Neural progenitor cell (in vitro differentiated cells): ENCODE data around the gene TUBB8. TPM values are rescaled to one million over a fixed set of nuclear protein-coding genes. Genes with fewer than 3 reads are reported as not detected.

Source experiments
- DNase-seq: peaks from one replicate; pipeline ENCODE4 v3.0.0-alpha.2; 2016; ENCODE audit warnings: low spot score
- H2AFZ ChIP-seq: fragments of 200-600 bp; sonication (generic); replicated peaks from 2 replicates; pipeline ENCODE4 v1.6.1; 2016; ENCODE audit warnings: antibody characterized with exemption
- H3F3A ChIP-seq: fragments of 200-600 bp; sonication (generic); 2 replicates; pipeline ENCODE4 v1.6.1; 2016; ENCODE audit warnings: antibody characterized with exemption, low read depth
- H3K27ac ChIP-seq: fragments of 200-600 bp; sonication (generic); 2 replicates; pipeline ENCODE4 v1.5.1; 2016; ENCODE audit warnings: mild to moderate bottlenecking
- H3K27me3 ChIP-seq: fragments of 200-600 bp; sonication (generic); 2 replicates; pipeline ENCODE4 v1.6.1; 2016; ENCODE audit warnings: mild to moderate bottlenecking, moderate library complexity
- H3K36me3 ChIP-seq: fragments of 200-600 bp; sonication (generic); 2 replicates; pipeline ENCODE4 v1.5.1; 2016
- H3K4me1 ChIP-seq: fragments of 200-600 bp; sonication (generic); 2 replicates; pipeline ENCODE4 v1.6.1; 2016; ENCODE audit warnings: mixed run types
- H3K4me2 ChIP-seq: fragments of 200-600 bp; sonication (generic); 2 replicates; pipeline ENCODE4 v1.6.1; 2016
- H3K4me3 ChIP-seq: fragments of 200-600 bp; sonication (generic); 2 replicates; pipeline ENCODE4 v1.5.1; 2016
- H3K79me2 ChIP-seq: fragments of 200-600 bp; sonication (generic); 2 replicates; pipeline ENCODE4 v1.6.1; 2016; ENCODE audit warnings: low read depth
- H3K9ac ChIP-seq: fragments of 200-600 bp; sonication (generic); 2 replicates; pipeline ENCODE4 v1.6.1; 2016
- H3K9me3 ChIP-seq: fragments of 200-600 bp; sonication (generic); 2 replicates; pipeline ENCODE4 v1.5.1; 2016; ENCODE audit warnings: low read depth
- H4K20me1 ChIP-seq: fragments of 200-600 bp; sonication (generic); 2 replicates; pipeline ENCODE4 v1.6.1; 2016; ENCODE audit warnings: low read depth
- H3K27ac Mint-ChIP-seq: 3 replicates; pipeline ENCODE4 v1.8.0; 2021; ENCODE audit warnings: mixed read lengths
- H3K27me3 Mint-ChIP-seq: 2 replicates; pipeline ENCODE4 v1.8.0; 2022; ENCODE audit warnings: low read depth, mild to moderate bottlenecking, inconsistent platforms, moderate library complexity, mixed read lengths; ENCODE audit not compliant: insufficient read depth
- H3K36me3 Mint-ChIP-seq: 3 replicates; pipeline ENCODE4 v1.8.0; 2021; ENCODE audit warnings: mixed read lengths
- H3K4me1 Mint-ChIP-seq: 3 replicates; pipeline ENCODE4 v1.8.0; 2021; ENCODE audit warnings: mixed read lengths
- H3K4me3 Mint-ChIP-seq: 3 replicates; pipeline ENCODE4 v1.8.0; 2021; ENCODE audit warnings: mild to moderate bottlenecking, moderate library complexity, mixed read lengths
- H3K9me3 Mint-ChIP-seq: 3 replicates; pipeline ENCODE4 v1.8.0; 2020; ENCODE audit warnings: mixed read lengths
- CTCF ChIP-seq: fragments of 200-600 bp; sonication (generic); IDR thresholded peaks from 2 replicates; pipeline ENCODE4 v1.5.1; 2017; ENCODE audit warnings: antibody characterized with exemption, mild to moderate bottlenecking
- EZH2 ChIP-seq: fragments of 200-600 bp; sonication (generic); IDR thresholded peaks from 2 replicates; pipeline ENCODE4 v1.6.1; 2017; ENCODE audit warnings: antibody characterized with exemption, mild to moderate bottlenecking, moderate library complexity
- EZH2phosphoT487 ChIP-seq: fragments of 200-600 bp; sonication (generic); IDR thresholded peaks from 2 replicates; pipeline ENCODE4 v1.6.1; 2017; ENCODE audit warnings: antibody characterized with exemption
- total RNA-seq: library from RNA; depleted of rRNA; stranded (reverse); fragments of >200 nt; gene quantifications from 2 replicates; pipeline ENCODE4 v1.2.3, GENCODE V29; 2015; ENCODE audit warnings: low replicate concordance

Gene TUBB8
- 1.9 and 4.3 TPM in 2 replicates for total RNA-seq

DNA sequence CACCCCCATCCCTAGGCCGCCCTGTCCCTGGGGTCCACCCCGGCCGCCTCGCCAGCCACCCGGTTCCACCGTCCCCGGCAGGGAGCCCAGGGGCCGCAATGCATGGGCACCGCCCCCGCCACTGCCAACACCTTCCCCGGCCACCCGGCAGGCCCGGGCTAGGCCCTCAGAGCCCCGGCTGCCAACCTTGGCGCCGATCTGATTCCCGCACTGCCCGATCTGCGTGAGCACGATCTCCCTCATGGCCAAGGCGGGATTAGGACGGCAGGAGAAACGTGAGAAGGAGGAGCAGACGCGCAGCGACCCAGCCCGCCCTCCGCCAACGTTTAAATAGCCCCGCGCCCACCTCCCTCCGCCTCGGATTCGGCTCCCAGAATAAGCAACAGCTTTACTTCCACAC, at the start of gene TUBB8:
TUBB8 (minus strand) TSS at position 301 of the 400 bp plus-strand sequence; CDS start at position 243, 58 bp downstream.
- Mint-ChIP-seq H3K36me3 (peaks cover 2% of the 10 kb centered on the region), H3K9me3 (no peaks in the 10 kb centered on the region), H3K4me1 (no peaks in the 10 kb centered on the region), H3K4me3 (no peak within 1 kb of the TSS), H3K27me3 (no peaks in the 10 kb centered on the region), H3K27ac (peak within 1 kb of the TSS; percentile 63)
- TF ChIP-seq CTCF = no peak
- TF ChIP-seq EZH2 = no peak
- TF ChIP-seq EZH2phosphoT487 = no peak
- Histone ChIP-seq H3K4me3 (no peak within 1 kb of the TSS), H3F3A (no peaks in the 10 kb centered on the region), H3K27ac (no peak within 1 kb of the TSS), H4K20me1 (no peaks in the 10 kb centered on the region), H3K4me2 (no peak within 1 kb of the TSS), H3K36me3 (no peaks in the 10 kb centered on the region), H3K9ac (no peak within 1 kb of the TSS), H3K4me1 (no peaks in the 10 kb centered on the region), H2AFZ (no peak within 1 kb of the TSS), H3K9me3 (no peaks in the 10 kb centered on the region), H3K27me3 (no peaks in the 10 kb centered on the region), H3K79me2 (no peaks in the 10 kb centered on the region)
- no peak for DNase-seq

DNA sequence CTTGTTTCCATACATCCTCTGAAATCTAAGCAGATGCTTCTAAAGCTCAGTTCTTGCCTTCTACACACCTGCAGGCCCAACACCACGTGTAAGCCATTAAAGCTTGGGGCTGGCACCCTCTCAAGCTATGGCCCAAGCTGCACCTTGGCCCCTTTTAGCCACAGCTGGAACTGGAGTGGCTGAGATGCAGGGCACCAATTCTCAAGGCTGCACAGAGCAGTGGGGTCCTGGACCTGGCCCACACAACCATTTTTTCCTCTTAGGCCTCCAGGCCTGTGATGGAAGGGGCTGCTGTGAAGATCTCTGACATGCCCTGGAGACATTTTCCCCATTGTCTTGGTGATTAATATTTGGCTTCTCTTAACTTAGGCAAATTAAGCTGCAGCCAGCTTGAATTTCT, 47.4 kb upstream of the TUBB8 start:
- peaks cover 32% of the 10 kb centered on the region for H3K9me3 Mint-ChIP-seq

GRCh38 chr10:95356-96115, 46.4 kb upstream of the TUBB8 start:
- no peak for TF ChIP-seq EZH2
- TF ChIP-seq CTCF = no peak
- TF ChIP-seq EZH2phosphoT487 = no peak
- Histone ChIP-seq H2AFZ (no peak overlapping the region), H3K4me2 (no peak overlapping the region), H3K27me3 (no peaks in the 10 kb centered on the region), H3K9ac (no peak overlapping the region), H3K4me3 (no peak overlapping the region), H4K20me1 (no peaks in the 10 kb centered on the region), H3K4me1 (no peaks in the 10 kb centered on the region), H3K9me3 (no peaks in the 10 kb centered on the region), H3F3A (no peaks in the 10 kb centered on the region), H3K79me2 (no peaks in the 10 kb centered on the region), H3K27ac (no peak overlapping the region), H3K36me3 (no peaks in the 10 kb centered on the region)
- no peak for DNase-seq
- H3K9me3 Mint-ChIP-seq = peaks cover 32% of the 10 kb centered on the region
- no peaks in the 10 kb centered on the region for H3K4me1 Mint-ChIP-seq
- peaks cover 5% of the 10 kb centered on the region for H3K36me3 Mint-ChIP-seq
- H3K27me3 Mint-ChIP-seq = no peaks in the 10 kb centered on the region
- no peak overlapping the region for H3K4me3 Mint-ChIP-seq
- no peak overlapping the region for H3K27ac Mint-ChIP-seq

More for the DNA sequence above, 47.4 kb upstream of the TUBB8 start:
- no peaks in the 10 kb centered on the region for H3K27me3 ChIP-seq
- no peaks in the 10 kb centered on the region for H3K27me3 Mint-ChIP-seq
- H3K4me3 Mint-ChIP-seq = no peak overlapping the region
- no peaks in the 10 kb centered on the region for H3K9me3 ChIP-seq
- H3K79me2 ChIP-seq = no peaks in the 10 kb centered on the region
- H3F3A ChIP-seq = no peaks in the 10 kb centered on the region
- DNase-seq = no peak
- no peaks in the 10 kb centered on the region for H3K36me3 ChIP-seq
- no peak overlapping the region for H3K27ac Mint-ChIP-seq
- H3K9ac ChIP-seq = no peak overlapping the region
- no peaks in the 10 kb centered on the region for H3K4me1 Mint-ChIP-seq
- TF ChIP-seq EZH2phosphoT487 (no peak), CTCF (no peak), EZH2 (no peak)
- no peak overlapping the region for H2AFZ ChIP-seq
- no peaks in the 10 kb centered on the region for H3K4me1 ChIP-seq
- H3K27ac ChIP-seq = no peak overlapping the region
- no peak overlapping the region for H3K4me3 ChIP-seq
- peaks cover 5% of the 10 kb centered on the region for H3K36me3 Mint-ChIP-seq
- no peaks in the 10 kb centered on the region for H4K20me1 ChIP-seq
- H3K4me2 ChIP-seq = no peak overlapping the region
